ENCODE measurements around the gene TNFRSF14. TPM values are rescaled to one million over a fixed set of nuclear protein-coding genes. Genes with fewer than 3 reads are reported as not detected.
A peak's percentile ranks its signal among the peaks of the same experiment; 100 is the strongest.

TNFRSF14 gene
- total and polyA plus RNA-seq, 2 of the 13 experiments (the other 11 are each of a cell fraction or from before 2014, with no cell fraction given): 11.9 to 49.9 TPM

GRCh38 chr1:2570332-2570731 is 14.2 kb downstream of the TNFRSF14 start (continued):
- no peak for TF ChIP-seq MXD1 (CRISPR knock-in tag; IDR thresholded peaks at IDR 0.05)
- no peak for TF ChIP-seq PREB (CRISPR knock-in tag; IDR thresholded peaks at IDR 0.05)
- TF ChIP-seq GZF1 (CRISPR knock-in tag; IDR thresholded peaks at IDR 0.05): no peak
- no peak for TF ChIP-seq ZNF326 (CRISPR knock-in tag; IDR thresholded peaks at IDR 0.05; ENCODE audit: borderline replicate concordance)
- no peak for TF ChIP-seq CAMTA2 (CRISPR knock-in tag; IDR thresholded peaks at IDR 0.05; ENCODE audit: borderline replicate concordance)

- Histone ChIP-seq H3K79me2 (ENCODE audit: insufficient read depth, low read length) (no peaks in the 10 kb centered on the region), H3K4me2 (ENCODE audit: low read depth, low read length) (peak overlapping the region; percentile 36; the same call in 1 of the 2 replicates), H3K27me3 (ENCODE audit: control insufficient read depth in 1 of 2, insufficient read depth in 2 of 2, low read length in 2 of 2) (peaks cover 4 to 35% of the 10 kb centered on the region in 2 experiments; a peak in 4 of 5 replicates), H3K4me3 (replicated peaks in 1 of 3; ENCODE audit: insufficient read depth in 1 of 3, low read depth in 2 of 3, low read length in 3 of 3) (no peak overlapping the region), H3K9me3 (ENCODE audit: low read length) (peaks cover 11% of the 10 kb centered on the region), H3K27ac (ENCODE audit: extremely low read length, insufficient read depth, low read length) (no peak overlapping the region), H3K4me1 (ENCODE audit: insufficient read depth, low read length) (peaks cover 59% of the 10 kb centered on the region), H3K36me3 (replicated peaks in 1 of 2; ENCODE audit: control insufficient read depth in 1 of 2, insufficient read depth in 2 of 2, low read length in 2 of 2) (no peaks in the 10 kb centered on the region), H4K20me1 (ENCODE audit: insufficient read depth, low read length) (no peaks in the 10 kb centered on the region), H2AFZ (ENCODE audit: low read length) (no peak overlapping the region), H3K9ac (ENCODE audit: insufficient read depth, low read depth, low read length) (no peak overlapping the region)
- WGBS (ENCODE audit: low lambda C conversion rate): 0% methylated on average over 5 of the region's 9 CpGs
- no TSS peak for BruUV-seq (replicated peaks)
- POLR2A ChIA-PET: interaction anchor here (1.0 to 1.4 kb wide), 2 partner anchors 10 to 15 kb away, joined by 4 read pairs; partner anchors contain the start of gene PRXL2B
- no peak for DNase-seq (ENCODE audit: low spot score)
- in situ Hi-C loops (cut with HindIII; ENCODE audit: extremely low pct_ligation_motif_present, low pct_unique_long_range_greater_than_20kb) (no loop called here), intact Hi-C loops (cut with micrococcal nuclease; ENCODE audit: unreplicated experiment) (no loop called here)
- CTCF ChIA-PET (ENCODE audit: low intra/inter-chr PET ratio, low total read pairs): no interaction called here
- ATAC-seq: no peak
- no peak for FAIRE-seq
- TF ChIP-seq ZNF431 (CRISPR knock-in tag; IDR thresholded peaks at IDR 0.05; ENCODE audit: borderline replicate concordance, low read depth): no peak
- TF ChIP-seq ZFYVE20 (CRISPR knock-in tag; IDR thresholded peaks at IDR 0.05; ENCODE audit: borderline replicate concordance, low read depth): no peak
- no peak for TF ChIP-seq ZNF430 (CRISPR knock-in tag; IDR thresholded peaks at IDR 0.05)
- no peak for TF ChIP-seq ZBTB42 (CRISPR knock-in tag; IDR thresholded peaks at IDR 0.05)
- no peak for TF ChIP-seq SNAI1 (CRISPR knock-in tag; IDR thresholded peaks at IDR 0.05; ENCODE audit: borderline replicate concordance)
- TF ChIP-seq ARID3A (IDR thresholded peaks at IDR 0.05; ENCODE audit: low read depth, low read length): no peak
- 0 out of 2 replicates have a peak, but pooled peaks have one; percentile 36 for TF ChIP-seq ZSCAN25 (CRISPR knock-in tag; IDR thresholded peaks at IDR 0.05)
- no peak for TF ChIP-seq PHB2 (IDR thresholded peaks at IDR 0.05; ENCODE audit: partially characterized antibody)
- no peak for TF ChIP-seq ZBTB2 (CRISPR knock-in tag; IDR thresholded peaks at IDR 0.05; ENCODE audit: low read depth)
- TF ChIP-seq FOXC1 (CRISPR knock-in tag; IDR thresholded peaks at IDR 0.05; ENCODE audit: borderline replicate concordance): no peak
- TF ChIP-seq CERS6 (CRISPR knock-in tag; IDR thresholded peaks at IDR 0.05): no peak
- TF ChIP-seq ZNF253 (CRISPR knock-in tag; IDR thresholded peaks at IDR 0.05; ENCODE audit: borderline replicate concordance): no peak
- no peak for TF ChIP-seq FOXP1 (IDR thresholded peaks at IDR 0.05)
- peak; percentile 25; the same call in 1 of the 2 replicates for TF ChIP-seq FOXP1 (CRISPR knock-in tag; IDR thresholded peaks at IDR 0.05)
Observed at GRCh38 chr1:2571348-2571747, 15.2 kb downstream of the TNFRSF14 start.

Data from HepG2 (cell line).